ENCODE results near the gene ASB16. TPM values are rescaled to one million over a fixed set of nuclear protein-coding genes. Genes with fewer than 3 reads are reported as not detected.
A peak's percentile ranks its signal among the peaks of the same experiment; 100 is the strongest.

Gene ASB16
- total RNA-seq, 1 donor: not detected

GRCh38 chr17:44219108-44219615 lies 48.7 kb downstream of the ASB16 start:
- Histone ChIP-seq H2AFZ (ENCODE audit: low read length) (no peak overlapping the region), H3K27ac (ENCODE audit: low read depth, low read length) (peak overlapping the region; percentile 70), H3K27me3 (ENCODE audit: insufficient read depth, low read length) (no peaks in the 10 kb centered on the region), H3K79me2 (ENCODE audit: insufficient read depth, low read length) (peaks cover 34% of the 10 kb centered on the region), H3K9me3 (ENCODE audit: low read depth, low read length) (no peaks in the 10 kb centered on the region), H4K20me1 (ENCODE audit: insufficient read depth, low read length) (peaks cover 38% of the 10 kb centered on the region), H3K4me2 (ENCODE audit: insufficient read depth, low read length) (peak overlapping the region; percentile 51), H3K36me3 (ENCODE audit: insufficient read depth, low read length) (peaks cover 28% of the 10 kb centered on the region), H3K4me3 (ENCODE audit: insufficient read depth, low read length) (peak overlapping the region; percentile 84), H3K4me1 (ENCODE audit: insufficient read depth, low read length) (peaks cover 37% of the 10 kb centered on the region)
- DNase-seq (ENCODE audit: insufficient read length, low spot score, missing footprints): peak; percentile 99
- TF ChIP-seq CTCF (IDR thresholded peaks at IDR 0.05; ENCODE audit: extremely low read depth, low read depth, low read length): peak; percentile 22

- H3K9me3 ChIP-seq (ENCODE audit: low read depth, low read length): no peaks in the 10 kb centered on the region
- peaks cover 38% of the 10 kb centered on the region for H3K4me1 ChIP-seq (ENCODE audit: insufficient read depth, low read length)
- H3K4me3 ChIP-seq (ENCODE audit: insufficient read depth, low read length): peak within 1 kb of the TSS; percentile 84
- no peak for TF ChIP-seq CTCF (IDR thresholded peaks at IDR 0.05; ENCODE audit: extremely low read depth, low read depth, low read length)
- peaks cover 34% of the 10 kb centered on the region for H3K79me2 ChIP-seq (ENCODE audit: insufficient read depth, low read length)
- H3K27me3 ChIP-seq (ENCODE audit: insufficient read depth, low read length): no peaks in the 10 kb centered on the region
- no peak within 1 kb of the TSS for H2AFZ ChIP-seq (ENCODE audit: low read length)
- peaks cover 33% of the 10 kb centered on the region for H4K20me1 ChIP-seq (ENCODE audit: insufficient read depth, low read length)
- peak; percentile 88 for DNase-seq (ENCODE audit: insufficient read length, low spot score, missing footprints)
- H3K36me3 ChIP-seq (ENCODE audit: insufficient read depth, low read length): peaks cover 22% of the 10 kb centered on the region
- H3K27ac ChIP-seq (ENCODE audit: low read depth, low read length): peak within 1 kb of the TSS; percentile 70
- peak within 1 kb of the TSS; percentile 76 for H3K4me2 ChIP-seq (ENCODE audit: insufficient read depth, low read length)
Measured at GRCh38 chr17:44219616-44220212, 49.2 kb downstream of the ASB16 start, which contains the start of gene UBTF. UBTF (minus strand) TSS chr17:44219675; CDS start chr17:44218229, 1,446 bp downstream.

- Histone ChIP-seq H2AFZ (ENCODE audit: low read length) (no peak overlapping the region), H3K9me3 (ENCODE audit: low read depth, low read length) (no peaks in the 10 kb centered on the region), H4K20me1 (ENCODE audit: insufficient read depth, low read length) (peaks cover 30% of the 10 kb centered on the region), H3K4me2 (ENCODE audit: insufficient read depth, low read length) (peak overlapping the region; percentile 78), H3K4me3 (ENCODE audit: insufficient read depth, low read length) (peak overlapping the region; percentile 84), H3K27ac (ENCODE audit: low read depth, low read length) (peak overlapping the region; percentile 63), H3K4me1 (ENCODE audit: insufficient read depth, low read length) (peaks cover 38% of the 10 kb centered on the region), H3K36me3 (ENCODE audit: insufficient read depth, low read length) (peaks cover 15% of the 10 kb centered on the region), H3K79me2 (ENCODE audit: insufficient read depth, low read length) (peaks cover 33% of the 10 kb centered on the region), H3K27me3 (ENCODE audit: insufficient read depth, low read length) (no peaks in the 10 kb centered on the region)
- DNase-seq (ENCODE audit: insufficient read length, low spot score, missing footprints): peak; percentile 93
- no peak for TF ChIP-seq CTCF (IDR thresholded peaks at IDR 0.05; ENCODE audit: extremely low read depth, low read depth, low read length)
Measured at GRCh38 chr17:44220213-44221083, 49.9 kb downstream of the ASB16 start.

Data from osteoblast (primary cell).